ENCODE results near the gene CORO6.

GRCh38 chr17:29615492-29616299, 7.0 kb downstream of the CORO6 start:
- TF ChIP-seq RFX5 (IDR thresholded peaks at IDR 0.05) (no peak), MAX (IDR thresholded peaks at IDR 0.05) (no peak), CTCF (IDR thresholded peaks at IDR 0.05) (no peak), KDM1A (IDR thresholded peaks at IDR 0.05; ENCODE audit: low read depth) (no peak), ESRRA (IDR thresholded peaks at IDR 0.05; ENCODE audit: borderline replicate concordance, low read length) (no peak), HMGXB4 (CRISPR knock-in tag; IDR thresholded peaks at IDR 0.05; ENCODE audit: borderline replicate concordance) (no peak), CHD4 (IDR thresholded peaks at IDR 0.05; ENCODE audit: borderline replicate concordance) (no peak)

Data from A549 (cell line).